ENCODE data around the gene OPTN.

OPTN gene

DNA sequence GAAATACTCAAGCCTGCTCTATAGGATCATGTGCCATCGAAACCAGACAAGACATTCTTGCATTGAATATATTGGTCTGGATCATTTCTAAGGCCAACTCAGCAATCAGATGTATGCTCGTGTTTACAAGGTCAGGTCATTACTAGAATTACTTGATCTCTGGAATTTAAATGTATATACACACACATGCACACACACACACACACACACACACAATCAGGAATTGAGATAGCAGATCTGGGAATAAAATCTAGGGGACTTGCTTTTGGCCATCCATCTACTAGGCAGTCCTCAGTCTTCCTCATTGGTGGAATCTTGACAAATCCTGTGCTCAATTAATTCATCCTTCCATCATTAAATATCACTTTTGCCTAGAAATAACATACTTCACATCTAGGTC lies 3.6 kb downstream of the OPTN start:
- no peak for TF ChIP-seq FOXP2 (optimal IDR thresholded peaks at IDR 0.05; ENCODE audit: borderline replicate concordance, extremely low read depth, extremely low read length, insufficient read depth)
- TF ChIP-seq SIN3A (IDR thresholded peaks at IDR 0.05; ENCODE audit: borderline replicate concordance, insufficient read depth, low read length): no peak
- TF ChIP-seq POLR2AphosphoS5 (IDR thresholded peaks at IDR 0.05; ENCODE audit: low read depth, low read length): no peak

DNA sequence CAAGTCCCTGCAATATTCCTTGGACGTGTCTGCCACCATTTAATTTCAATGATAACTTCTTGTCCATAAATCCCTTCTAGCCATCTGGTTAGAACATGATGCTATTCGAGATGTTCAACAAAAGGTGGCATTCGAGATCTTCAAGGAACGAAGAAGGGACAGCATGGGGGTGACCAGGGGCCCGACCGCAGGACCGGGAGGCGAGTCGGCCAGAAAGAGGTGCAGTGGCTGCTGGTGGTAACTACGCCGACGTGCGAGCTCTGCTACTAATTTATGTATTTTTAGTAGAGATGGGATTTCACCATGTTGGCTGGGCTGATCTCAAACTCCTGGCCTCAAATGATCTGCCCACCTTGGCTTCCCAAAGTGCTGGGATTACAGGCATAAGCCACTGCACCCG lies 4.7 kb downstream of the OPTN start:
- TF ChIP-seq, protein P1, sequence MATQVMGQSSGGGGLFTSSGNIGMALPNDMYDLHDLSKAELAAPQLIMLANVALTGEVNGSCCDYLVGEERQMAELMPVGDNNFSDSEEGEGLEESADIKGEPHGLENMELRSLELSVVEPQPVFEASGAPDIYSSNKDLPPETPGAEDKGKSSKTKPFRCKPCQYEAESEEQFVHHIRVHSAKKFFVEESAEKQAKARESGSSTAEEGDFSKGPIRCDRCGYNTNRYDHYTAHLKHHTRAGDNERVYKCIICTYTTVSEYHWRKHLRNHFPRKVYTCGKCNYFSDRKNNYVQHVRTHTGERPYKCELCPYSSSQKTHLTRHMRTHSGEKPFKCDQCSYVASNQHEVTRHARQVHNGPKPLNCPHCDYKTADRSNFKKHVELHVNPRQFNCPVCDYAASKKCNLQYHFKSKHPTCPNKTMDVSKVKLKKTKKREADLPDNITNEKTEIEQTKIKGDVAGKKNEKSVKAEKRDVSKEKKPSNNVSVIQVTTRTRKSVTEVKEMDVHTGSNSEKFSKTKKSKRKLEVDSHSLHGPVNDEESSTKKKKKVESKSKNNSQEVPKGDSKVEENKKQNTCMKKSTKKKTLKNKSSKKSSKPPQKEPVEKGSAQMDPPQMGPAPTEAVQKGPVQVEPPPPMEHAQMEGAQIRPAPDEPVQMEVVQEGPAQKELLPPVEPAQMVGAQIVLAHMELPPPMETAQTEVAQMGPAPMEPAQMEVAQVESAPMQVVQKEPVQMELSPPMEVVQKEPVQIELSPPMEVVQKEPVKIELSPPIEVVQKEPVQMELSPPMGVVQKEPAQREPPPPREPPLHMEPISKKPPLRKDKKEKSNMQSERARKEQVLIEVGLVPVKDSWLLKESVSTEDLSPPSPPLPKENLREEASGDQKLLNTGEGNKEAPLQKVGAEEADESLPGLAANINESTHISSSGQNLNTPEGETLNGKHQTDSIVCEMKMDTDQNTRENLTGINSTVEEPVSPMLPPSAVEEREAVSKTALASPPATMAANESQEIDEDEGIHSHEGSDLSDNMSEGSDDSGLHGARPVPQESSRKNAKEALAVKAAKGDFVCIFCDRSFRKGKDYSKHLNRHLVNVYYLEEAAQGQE (IDR thresholded peaks at IDR 0.05; ENCODE audit: insufficient read depth in 1 of 2, low read depth in 2 of 2, low read length in 2 of 2): no peak
- TF ChIP-seq SIN3A (IDR thresholded peaks at IDR 0.05; ENCODE audit: borderline replicate concordance, insufficient read depth, low read length) (no peak), TAF1 (IDR thresholded peaks at IDR 0.05; ENCODE audit: borderline replicate concordance, insufficient read depth, low read length) (no peak), POLR2AphosphoS5 (IDR thresholded peaks at IDR 0.05; ENCODE audit: low read depth, low read length) (no peak), FOXP2 (optimal IDR thresholded peaks at IDR 0.05; ENCODE audit: borderline replicate concordance, extremely low read depth, extremely low read length, insufficient read depth) (no peak)

DNA sequence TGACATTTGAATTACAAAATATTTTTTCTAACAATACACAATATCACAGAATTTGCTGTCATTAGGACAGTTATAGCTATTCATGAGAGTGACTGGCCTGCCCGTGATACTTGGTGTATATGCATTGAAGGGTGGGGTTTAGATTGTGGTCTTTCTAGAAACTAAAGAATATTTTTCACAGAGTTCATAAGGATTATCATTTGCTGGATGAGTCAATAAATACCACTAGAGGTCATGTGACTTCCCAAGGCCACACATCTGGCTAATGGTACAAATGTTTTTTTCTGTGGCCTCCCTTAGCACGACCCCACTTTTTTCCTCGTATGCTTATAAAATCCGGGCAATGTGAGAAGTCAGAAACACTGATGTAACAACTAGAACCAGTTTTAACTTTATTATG lies 5.2 kb downstream of the OPTN start:
- no peak for TF ChIP-seq TAF1 (IDR thresholded peaks at IDR 0.05; ENCODE audit: borderline replicate concordance, insufficient read depth, low read length)
- TF ChIP-seq, protein P1 (IDR thresholded peaks at IDR 0.05; ENCODE audit: insufficient read depth in 1 of 2, low read depth in 2 of 2, low read length in 2 of 2): no peak
- TF ChIP-seq FOXP2 (optimal IDR thresholded peaks at IDR 0.05; ENCODE audit: borderline replicate concordance, extremely low read depth, extremely low read length, insufficient read depth): no peak

DNA sequence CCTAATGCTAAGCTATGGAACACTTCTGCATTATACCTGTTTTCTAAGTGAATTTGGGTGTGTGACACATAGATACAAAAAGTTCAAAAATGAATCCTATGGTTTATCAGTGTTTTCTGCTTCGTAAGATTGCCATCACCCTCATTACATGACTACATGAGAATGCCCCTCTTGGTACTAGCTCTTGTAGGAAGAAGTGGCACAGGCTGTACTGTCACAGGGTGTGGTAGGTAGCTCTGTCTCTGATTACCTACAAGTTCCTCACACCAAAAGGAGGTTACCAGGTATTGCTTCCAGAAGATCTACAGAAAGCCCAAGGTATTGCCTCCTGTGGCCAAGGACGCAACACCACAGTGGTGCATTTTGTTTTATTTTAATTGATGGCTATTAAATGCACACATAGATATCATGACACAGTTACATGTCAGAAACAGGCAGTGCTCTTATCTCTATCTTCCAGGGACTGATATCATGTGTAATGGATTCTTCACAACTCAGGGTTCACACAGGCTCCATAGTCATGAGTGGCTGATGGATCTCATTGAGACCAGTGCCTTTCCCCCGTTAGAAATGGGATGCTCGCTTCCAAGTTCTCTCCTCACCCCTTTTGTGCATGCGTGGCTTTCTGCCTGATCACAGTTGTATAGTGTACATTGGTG lies 6.6 kb downstream of the OPTN start:
- TF ChIP-seq FOXP2 (optimal IDR thresholded peaks at IDR 0.05; ENCODE audit: borderline replicate concordance, extremely low read depth, extremely low read length, insufficient read depth) (no peak), POLR2AphosphoS5 (IDR thresholded peaks at IDR 0.05; ENCODE audit: low read depth, low read length) (no peak), SIN3A (IDR thresholded peaks at IDR 0.05; ENCODE audit: borderline replicate concordance, insufficient read depth, low read length) (no peak), TAF1 (IDR thresholded peaks at IDR 0.05; ENCODE audit: borderline replicate concordance, insufficient read depth, low read length) (no peak)
- TF ChIP-seq, protein P1 (IDR thresholded peaks at IDR 0.05; ENCODE audit: insufficient read depth in 1 of 2, low read depth in 2 of 2, low read length in 2 of 2): no peak

DNA sequence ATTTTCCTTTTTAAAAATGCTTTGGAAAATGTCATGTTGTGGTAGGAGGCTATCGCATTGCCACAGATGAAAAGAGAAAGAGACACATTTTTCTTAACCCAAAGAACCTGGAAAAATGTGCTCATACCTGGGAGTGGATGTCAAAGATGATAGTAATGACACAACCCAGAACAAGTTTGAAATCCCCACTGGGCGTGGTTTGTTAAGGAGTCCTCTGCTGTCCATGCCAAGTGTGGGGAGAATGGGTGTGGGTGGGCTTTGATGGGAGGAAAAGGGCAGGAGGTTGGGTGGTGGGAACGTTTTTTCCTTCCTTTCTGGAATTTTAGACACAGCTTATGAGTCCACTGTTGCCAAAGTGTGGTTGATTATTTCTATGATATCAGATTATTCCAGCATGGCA lies 10.9 kb downstream of the OPTN start:
- TF ChIP-seq TAF1 (IDR thresholded peaks at IDR 0.05; ENCODE audit: borderline replicate concordance, insufficient read depth, low read length) (no peak), POLR2AphosphoS5 (IDR thresholded peaks at IDR 0.05; ENCODE audit: low read depth, low read length) (no peak), FOXP2 (optimal IDR thresholded peaks at IDR 0.05; ENCODE audit: borderline replicate concordance, extremely low read depth, extremely low read length, insufficient read depth) (no peak), SIN3A (IDR thresholded peaks at IDR 0.05; ENCODE audit: borderline replicate concordance, insufficient read depth, low read length) (no peak)
- TF ChIP-seq, protein P1 (IDR thresholded peaks at IDR 0.05; ENCODE audit: insufficient read depth in 1 of 2, low read depth in 2 of 2, low read length in 2 of 2): no peak
